H9 (cell line): ENCODE results near the gene FHIT. TPM values are rescaled to one million over a fixed set of nuclear protein-coding genes. Genes with fewer than 3 reads are reported as not detected.

Experiments
- DNase-seq: peaks from one replicate; pipeline ENCODE4 v3.0.0-alpha.2; 2017
- H2AFZ ChIP-seq: one replicate; pipeline ENCODE4 v1.6.1; 2013; ENCODE audit warnings: mild to moderate bottlenecking, low read length, control low read depth, moderate library complexity
- H2AK5ac ChIP-seq: 2 replicates; pipeline ENCODE4 v1.6.1; 2013; ENCODE audit warnings: low read length, control low read depth, mixed read lengths; ENCODE audit not compliant: insufficient read length
- H2BK120ac ChIP-seq: one replicate; pipeline ENCODE4 v1.6.1; 2013; ENCODE audit warnings: low read depth, mild to moderate bottlenecking, low read length, control low read depth, inconsistent platforms; ENCODE audit not compliant: poor library complexity, severe bottlenecking
- H2BK12ac ChIP-seq: 2 replicates; pipeline ENCODE4 v1.6.1; 2013; ENCODE audit warnings: low read length, control low read depth, mixed read lengths, low read depth; ENCODE audit not compliant: insufficient read length
- H2BK15ac ChIP-seq: 2 replicates; pipeline ENCODE4 v1.6.1; 2013; ENCODE audit warnings: low read depth, low read length, control low read depth
- H2BK20ac ChIP-seq: one replicate; pipeline ENCODE4 v1.6.1; 2013; ENCODE audit warnings: low read depth, mild to moderate bottlenecking, low read length, control low read depth, inconsistent platforms; ENCODE audit not compliant: poor library complexity, severe bottlenecking
- H2BK5ac ChIP-seq: 2 replicates; pipeline ENCODE4 v1.6.1; 2013; ENCODE audit warnings: low read length, control low read depth, mixed read lengths; ENCODE audit not compliant: insufficient read length
- H3K14ac ChIP-seq: 2 replicates; pipeline ENCODE4 v1.6.1; 2013; ENCODE audit warnings: low read length, control low read depth; ENCODE audit not compliant: insufficient read depth
- H3K18ac ChIP-seq: 2 replicates; pipeline ENCODE4 v1.6.1; 2013; ENCODE audit warnings: low read depth, mild to moderate bottlenecking, mixed read lengths, low read length, control low read depth; ENCODE audit not compliant: insufficient read length
- H3K23ac ChIP-seq: 2 replicates; pipeline ENCODE4 v1.6.1; 2013; ENCODE audit warnings: low read length, control low read depth, mixed read lengths, low read depth; ENCODE audit not compliant: insufficient read length
- H3K23me2 ChIP-seq: 2 replicates; pipeline ENCODE4 v1.6.1; 2013; ENCODE audit warnings: low read depth, mild to moderate bottlenecking, mixed read lengths, low read length, control low read depth; ENCODE audit not compliant: insufficient read length, poor library complexity, severe bottlenecking
- H3K27ac ChIP-seq: 2 replicates; pipeline ENCODE4 v1.5.1; 2013; ENCODE audit warnings: low read length, control low read depth, mixed read lengths, low read depth; ENCODE audit not compliant: insufficient read length
- H3K27me3 ChIP-seq: 2 replicates; pipeline ENCODE4 v1.6.1; 2013; ENCODE audit warnings: low read length, control low read depth, inconsistent platforms; ENCODE audit not compliant: insufficient read depth
- H3K4ac ChIP-seq: 2 replicates; pipeline ENCODE4 v1.6.1; 2013; ENCODE audit warnings: low read depth, mild to moderate bottlenecking, control low read depth, inconsistent platforms, low read length, moderate library complexity
- H3K4me1 ChIP-seq: 2 replicates; pipeline ENCODE4 v1.6.1; 2013; ENCODE audit warnings: low read length, control low read depth, inconsistent platforms; ENCODE audit not compliant: insufficient read depth
- H3K4me2 ChIP-seq: 2 replicates; pipeline ENCODE4 v1.6.1; 2013; ENCODE audit warnings: low read length, control low read depth, mixed read lengths; ENCODE audit not compliant: insufficient read length, insufficient read depth
- H3K56ac ChIP-seq: 2 replicates; pipeline ENCODE4 v1.6.1; 2013; ENCODE audit warnings: low read depth, mild to moderate bottlenecking, mixed read lengths, low read length, control low read depth; ENCODE audit not compliant: insufficient read length
- H3K79me1 ChIP-seq: 2 replicates; pipeline ENCODE4 v1.6.1; 2013; ENCODE audit warnings: low read depth, mild to moderate bottlenecking, moderate library complexity, low read length, control low read depth, inconsistent platforms; ENCODE audit not compliant: insufficient read depth, poor library complexity, severe bottlenecking
- H3K79me2 ChIP-seq: 2 replicates; pipeline ENCODE4 v1.6.1; 2013; ENCODE audit warnings: low read length, control low read depth, inconsistent platforms; ENCODE audit not compliant: insufficient read depth
- H3K9ac ChIP-seq: 2 replicates; pipeline ENCODE4 v1.6.1; 2013; ENCODE audit warnings: low read length, control low read depth, mixed read lengths; ENCODE audit not compliant: insufficient read length; ENCODE audit errors: extremely low read depth
- H3K9me3 ChIP-seq: one replicate; pipeline ENCODE4 v1.6.1; 2013; ENCODE audit warnings: low read depth, low read length, inconsistent platforms; ENCODE audit not compliant: control insufficient read depth
- H3T11ph ChIP-seq: one replicate; pipeline ENCODE4 v1.6.1; 2013; ENCODE audit warnings: mild to moderate bottlenecking, low read length, control low read depth, inconsistent platforms
- H4K20me1 ChIP-seq: one replicate; pipeline ENCODE4 v1.6.1; 2013; ENCODE audit not compliant: control insufficient read depth, insufficient read length, insufficient read depth
- H4K5ac ChIP-seq: 2 replicates; pipeline ENCODE4 v1.6.1; 2013; ENCODE audit warnings: low read depth, mild to moderate bottlenecking, mixed read lengths, low read length, control low read depth; ENCODE audit not compliant: insufficient read length
- H4K8ac ChIP-seq: replicated peaks from 2 replicates; pipeline ENCODE4 v1.6.1; 2013; ENCODE audit warnings: low read length, control low read depth, mixed read lengths, low read depth; ENCODE audit not compliant: insufficient read length
- H4K91ac ChIP-seq: 2 replicates; pipeline ENCODE4 v1.6.1; 2013; ENCODE audit warnings: low read depth, mild to moderate bottlenecking, moderate library complexity, mixed read lengths, low read length, control low read depth; ENCODE audit not compliant: insufficient read length
- H3K27ac Mint-ChIP-seq, 3 experiments: 2 replicates in 2 of 3; 3 replicates in 1 of 3; pipeline ENCODE4 v1.8.0; 2020 to 2021; ENCODE audit warnings: mixed read lengths in 3 of 3, mild to moderate bottlenecking in 1 of 3, moderate library complexity in 1 of 3
- H3K27me3 Mint-ChIP-seq: 2 replicates; pipeline ENCODE4 v1.8.0; 2021; ENCODE audit warnings: low read depth, mild to moderate bottlenecking, moderate library complexity, mixed read lengths
- H3K36me3 Mint-ChIP-seq, 3 experiments: 2 replicates in 2 of 3; 3 replicates in 1 of 3; pipeline ENCODE4 v1.8.0; 2020 to 2021; ENCODE audit warnings: low read depth in 3 of 3, mixed read lengths in 3 of 3; ENCODE audit not compliant: insufficient read depth in 1 of 3
- H3K4me1 Mint-ChIP-seq, 2 experiments: 2 replicates each; pipeline ENCODE4 v1.8.0; 2020; ENCODE audit warnings: mixed read lengths in 2 of 2
- H3K4me3 Mint-ChIP-seq, 2 experiments: 2 replicates in 1 of 2; 3 replicates in 1 of 2; pipeline ENCODE4 v1.8.0; 2020 to 2021; ENCODE audit warnings: mild to moderate bottlenecking in 2 of 2, mixed read lengths in 2 of 2, moderate library complexity in 1 of 2
- H3K9me3 Mint-ChIP-seq, 2 experiments: 2 replicates in 1 of 2; 3 replicates in 1 of 2; pipeline ENCODE4 v1.8.0; 2020; ENCODE audit warnings: mild to moderate bottlenecking in 2 of 2, mixed read lengths in 2 of 2, moderate library complexity in 1 of 2
- WGBS: extraction: QIAGEN DNeasy Blood & Tissue Kit; methylation state at CpG from one replicate; pipeline ENCODE4 v1.1.7; 2013; ENCODE audit warnings: missing lambda C conversion rate, low lambda C conversion rate, mixed read lengths; ENCODE audit not compliant: insufficient read length; ENCODE audit errors: extremely low coverage; 5-methylcytosine and 5-hydroxymethylcytosine counted together
- total RNA-seq: library from RNA; stranded (reverse); gene quantifications from 2 replicates; pipeline ENCODE4 v1.2.1, GENCODE V29; 2021
- TF ChIP-seq, protein P1 (sequence below): fragments of 200-600 bp; sonication (generic); conservative IDR thresholded peaks from 3 replicates; pipeline ENCODE4 v1.8.0; 2021; ENCODE audit warnings: antibody characterized with exemption, mild to moderate bottlenecking

FHIT gene
- total RNA-seq, 1 experiment from 2014 or later = 3.0 TPM

GRCh38 chr3:60225848-60226247 lies 1025.4 kb downstream of the FHIT start:
- no peak for DNase-seq
- no peaks in the 10 kb centered on the region; a peak in 1 of 7 replicates for H3K36me3 Mint-ChIP-seq

More at GRCh38 chr3:60225848-60226247, 1025.4 kb downstream of the FHIT start:
- H3K23me2 ChIP-seq = no peaks in the 10 kb centered on the region
- H2BK12ac ChIP-seq = no peak overlapping the region
- no peak overlapping the region for H2AK5ac ChIP-seq
- no peak overlapping the region for H2BK5ac ChIP-seq
- H3K4me3 Mint-ChIP-seq = no peak overlapping the region
- no peak overlapping the region for H3K27ac ChIP-seq
- 0 out of 4 replicates have a peak, but pooled peaks cover 0 to 2% of the 10 kb centered on the region in 2 experiments for H3K4me1 Mint-ChIP-seq
- H3K4me1 ChIP-seq = no peaks in the 10 kb centered on the region
- no peak overlapping the region for H3K23ac ChIP-seq
- TF ChIP-seq, protein P1, sequence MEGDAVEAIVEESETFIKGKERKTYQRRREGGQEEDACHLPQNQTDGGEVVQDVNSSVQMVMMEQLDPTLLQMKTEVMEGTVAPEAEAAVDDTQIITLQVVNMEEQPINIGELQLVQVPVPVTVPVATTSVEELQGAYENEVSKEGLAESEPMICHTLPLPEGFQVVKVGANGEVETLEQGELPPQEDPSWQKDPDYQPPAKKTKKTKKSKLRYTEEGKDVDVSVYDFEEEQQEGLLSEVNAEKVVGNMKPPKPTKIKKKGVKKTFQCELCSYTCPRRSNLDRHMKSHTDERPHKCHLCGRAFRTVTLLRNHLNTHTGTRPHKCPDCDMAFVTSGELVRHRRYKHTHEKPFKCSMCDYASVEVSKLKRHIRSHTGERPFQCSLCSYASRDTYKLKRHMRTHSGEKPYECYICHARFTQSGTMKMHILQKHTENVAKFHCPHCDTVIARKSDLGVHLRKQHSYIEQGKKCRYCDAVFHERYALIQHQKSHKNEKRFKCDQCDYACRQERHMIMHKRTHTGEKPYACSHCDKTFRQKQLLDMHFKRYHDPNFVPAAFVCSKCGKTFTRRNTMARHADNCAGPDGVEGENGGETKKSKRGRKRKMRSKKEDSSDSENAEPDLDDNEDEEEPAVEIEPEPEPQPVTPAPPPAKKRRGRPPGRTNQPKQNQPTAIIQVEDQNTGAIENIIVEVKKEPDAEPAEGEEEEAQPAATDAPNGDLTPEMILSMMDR = no peak
- no peak overlapping the region for H4K5ac ChIP-seq
- H3K79me2 ChIP-seq = no peaks in the 10 kb centered on the region
- no peaks in the 10 kb centered on the region for H3K9me3 ChIP-seq
- H3K9me3 Mint-ChIP-seq = no peaks in the 10 kb centered on the region
- H3T11ph ChIP-seq = no peak overlapping the region
- no peak overlapping the region for H2BK15ac ChIP-seq
- H4K8ac ChIP-seq = no peak overlapping the region
- H2BK120ac ChIP-seq = peak overlapping the region; percentile 23
- no CpG with 5 or more reads among the region's 3 CpGs for WGBS
- no peak overlapping the region for H4K91ac ChIP-seq
- no peaks in the 10 kb centered on the region for H3K79me1 ChIP-seq
- H3K56ac ChIP-seq = no peak overlapping the region
- H2AFZ ChIP-seq = no peak overlapping the region
- no peak overlapping the region for H3K4me2 ChIP-seq
- no peaks in the 10 kb centered on the region; the same call in 1 of the 2 replicates for H3K27me3 Mint-ChIP-seq
- no peak overlapping the region for H3K4ac ChIP-seq
- no peaks in the 10 kb centered on the region for H3K27me3 ChIP-seq
- no peak overlapping the region for H3K27ac Mint-ChIP-seq
- H3K14ac ChIP-seq = no peak overlapping the region
- H2BK20ac ChIP-seq = peak overlapping the region; percentile 45
- H3K9ac ChIP-seq = no peak overlapping the region
- H3K18ac ChIP-seq = no peak overlapping the region
- H4K20me1 ChIP-seq = no peaks in the 10 kb centered on the region
